Esophagus muscularis mucosa (tissue), 4 donors: ENCODE measurements around the gene WWTR1. TPM values are rescaled to one million over a fixed set of nuclear protein-coding genes. Genes with fewer than 3 reads are reported as not detected.

Source experiments
- DNase-seq: peaks from one replicate; pipeline ENCODE4 v3.0.0-alpha.2; 2017; ENCODE audit errors: extremely low spot score
- H3K27ac ChIP-seq, 4 donors: fragments of 200-600 bp; sonication (generic); replicated peaks in 1 of 4; 1 replicate in 3 of 4; 2 replicates in 1 of 4; pipeline ENCODE4 v1.5.1; 2016 to 2019; ENCODE audit warnings: mild to moderate bottlenecking in 1 of 4
- H3K27me3 ChIP-seq, 4 donors: fragments of 200-600 bp; sonication (generic); one replicate each; pipeline versions ENCODE4 v1.5.1 to v1.6.0; 2016 to 2019
- H3K36me3 ChIP-seq, 4 donors: fragments of 200-600 bp; sonication (generic); one replicate each; pipeline ENCODE4 v1.5.1; 2016 to 2019
- H3K4me1 ChIP-seq, 4 donors: fragments of 200-600 bp; sonication (generic); one replicate each; pipeline ENCODE4 v1.5.1; 2016 to 2019
- H3K4me3 ChIP-seq, 4 donors: fragments of 200-600 bp; sonication (generic); 1 replicate in 2 of 4; 2 replicates in 2 of 4; pipeline ENCODE4 v1.5.1; 2016 to 2019; ENCODE audit warnings: mild to moderate bottlenecking in 4 of 4, moderate library complexity in 1 of 4
- H3K9me3 ChIP-seq, 4 donors: fragments of 200-600 bp; sonication (generic); 1 replicate in 3 of 4; 2 replicates in 1 of 4; pipeline ENCODE4 v1.5.1; 2016 to 2019
- EP300 ChIP-seq: sonication (generic); formaldehyde crosslinking; IDR thresholded peaks from one replicate; pipeline ENCODE4 v1.6.1; 2017; ENCODE audit warnings: antibody characterized with exemption
- POLR2A ChIP-seq: fragments of 450-650 bp; IDR thresholded peaks from one replicate; pipeline ENCODE4 v1.6.1; 2017; ENCODE audit warnings: antibody characterized with exemption, moderate library complexity, mild to moderate bottlenecking, low read depth
- POLR2AphosphoS5 ChIP-seq, 2 donors: sonication (generic); formaldehyde crosslinking; IDR thresholded peaks; one replicate each; pipeline ENCODE4 v1.6.1; 2017; ENCODE audit warnings: antibody characterized with exemption in 2 of 2
- WGBS: methylation state at CpG from one replicate; pipeline ENCODE4 v1.1.5; 2018; 5-methylcytosine and 5-hydroxymethylcytosine counted together
- intact Hi-C: fragments of 100-400 bp; cut with DNase I; formaldehyde crosslinking; loops from one replicate; pipeline ENCODE4 v1.15.1; 2023
- total RNA-seq, 4 donors: library from RNA; depleted of rRNA; stranded (reverse); fragments of >200 nt; gene quantifications; one replicate each; pipeline versions ENCODE4 v1.1.0 to v1.2.1, GENCODE V29; 2016
- TF ChIP-seq, protein P1 (sequence below), 3 experiments: fragments of 200-600 bp in 2 of 3; fragments of 450-650 bp in 1 of 3; sonication (generic) in 2 of 3; IDR thresholded peaks; one replicate each; pipeline ENCODE4 v1.5.1; 2017 to 2019; ENCODE audit warnings: antibody characterized with exemption in 3 of 3, mild to moderate bottlenecking in 2 of 3, moderate library complexity in 1 of 3

WWTR1 gene
- total RNA-seq, 4 donors from 2014 or later: 346 to 535 (median 463) TPM

DNA sequence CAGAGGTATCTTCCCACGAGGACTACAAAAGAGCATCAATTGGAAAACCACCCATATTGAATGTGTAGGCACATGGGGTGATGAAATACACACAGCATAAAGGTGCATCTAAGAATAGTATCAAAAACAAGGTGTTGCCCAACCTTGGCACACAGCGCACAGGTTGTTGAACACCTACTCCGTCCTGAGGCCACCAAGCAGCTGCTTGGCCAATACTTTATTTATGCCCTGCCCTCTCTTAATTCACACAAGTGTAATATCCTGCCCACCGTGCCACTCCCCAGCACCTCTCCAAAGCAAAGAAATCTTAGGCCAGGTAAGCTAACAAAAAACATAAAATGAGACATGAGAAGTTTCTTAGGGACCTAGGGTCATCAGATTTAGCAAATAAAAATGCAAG is 31.2 kb downstream of the WWTR1 start:
- peak overlapping the region in 1 of 4 donors; percentile 1 for H3K27ac ChIP-seq
- H3K27me3 ChIP-seq: no peaks in the 10 kb centered on the region
- 89% methylated on average over 4 of the region's 4 CpGs for WGBS
- intact Hi-C loops: no loop called here
- no peak for TF ChIP-seq POLR2A
- H3K36me3 ChIP-seq: peaks cover 0 to 2% (median 0%) of the 10 kb centered on the region in 4 donors
- DNase-seq: no peak
- H3K4me3 ChIP-seq: no peak overlapping the region
- no peaks in the 10 kb centered on the region for H3K9me3 ChIP-seq
- peaks cover 18 to 90% (median 84%) of the 10 kb centered on the region in 4 donors for H3K4me1 ChIP-seq

DNA sequence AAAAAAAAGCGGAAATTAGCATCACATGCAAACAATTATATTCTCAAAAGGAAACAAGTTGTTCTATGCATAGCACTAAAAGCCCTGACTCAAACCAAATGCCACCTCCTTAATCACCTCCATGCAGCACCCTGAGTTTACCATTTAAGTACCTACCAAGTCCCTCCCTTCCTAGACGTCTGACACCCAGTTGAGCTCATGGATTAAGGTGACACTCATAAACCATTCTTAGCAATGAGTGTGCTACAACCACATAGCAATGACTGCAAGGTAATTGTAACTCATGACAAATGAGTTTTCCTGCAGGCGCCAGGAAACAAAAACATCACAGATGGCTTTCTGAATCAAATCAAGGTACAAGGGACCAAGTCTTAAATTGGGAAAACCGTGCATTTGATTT is 32.0 kb downstream of the WWTR1 start:
- peaks cover 25 to 90% (median 84%) of the 10 kb centered on the region in 4 donors for H3K4me1 ChIP-seq
- intact Hi-C loops: no loop called here

DNA sequence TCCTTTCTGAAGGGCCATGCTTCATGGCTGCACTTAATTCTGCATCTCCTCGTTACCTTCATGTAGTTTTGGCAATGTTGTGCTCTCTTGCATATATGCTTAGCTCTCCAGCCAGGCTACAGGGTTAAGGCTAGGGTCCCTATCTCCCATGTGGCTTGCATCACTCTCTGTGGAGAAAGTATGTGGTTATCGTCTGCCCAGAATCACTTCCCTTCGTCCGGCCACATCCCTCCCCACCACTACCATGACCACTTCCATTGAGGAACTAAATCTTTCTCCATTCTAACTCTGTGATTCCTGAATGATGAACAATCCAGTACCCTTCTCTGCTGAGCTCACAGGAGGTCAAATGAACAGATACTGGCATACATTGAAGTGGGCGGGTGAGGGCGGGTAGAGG is 34.0 kb downstream of the WWTR1 start:
- Histone ChIP-seq H3K4me1 (peaks cover 42 to 90% (median 85%) of the 10 kb centered on the region in 4 donors), H3K9me3 (no peaks in the 10 kb centered on the region), H3K27ac (no peak overlapping the region), H3K36me3 (peaks cover 0 to 2% (median 0%) of the 10 kb centered on the region in 4 donors), H3K27me3 (no peaks in the 10 kb centered on the region), H3K4me3 (no peak overlapping the region)
- no peak for DNase-seq
- intact Hi-C loops: no loop called here
- TF ChIP-seq, protein P1, sequence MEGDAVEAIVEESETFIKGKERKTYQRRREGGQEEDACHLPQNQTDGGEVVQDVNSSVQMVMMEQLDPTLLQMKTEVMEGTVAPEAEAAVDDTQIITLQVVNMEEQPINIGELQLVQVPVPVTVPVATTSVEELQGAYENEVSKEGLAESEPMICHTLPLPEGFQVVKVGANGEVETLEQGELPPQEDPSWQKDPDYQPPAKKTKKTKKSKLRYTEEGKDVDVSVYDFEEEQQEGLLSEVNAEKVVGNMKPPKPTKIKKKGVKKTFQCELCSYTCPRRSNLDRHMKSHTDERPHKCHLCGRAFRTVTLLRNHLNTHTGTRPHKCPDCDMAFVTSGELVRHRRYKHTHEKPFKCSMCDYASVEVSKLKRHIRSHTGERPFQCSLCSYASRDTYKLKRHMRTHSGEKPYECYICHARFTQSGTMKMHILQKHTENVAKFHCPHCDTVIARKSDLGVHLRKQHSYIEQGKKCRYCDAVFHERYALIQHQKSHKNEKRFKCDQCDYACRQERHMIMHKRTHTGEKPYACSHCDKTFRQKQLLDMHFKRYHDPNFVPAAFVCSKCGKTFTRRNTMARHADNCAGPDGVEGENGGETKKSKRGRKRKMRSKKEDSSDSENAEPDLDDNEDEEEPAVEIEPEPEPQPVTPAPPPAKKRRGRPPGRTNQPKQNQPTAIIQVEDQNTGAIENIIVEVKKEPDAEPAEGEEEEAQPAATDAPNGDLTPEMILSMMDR (IDR thresholded peaks at IDR 0.05): no peak
- TF ChIP-seq EP300: no peak
- 72% methylated on average over 6 of the region's 6 CpGs for WGBS

More for the DNA sequence above, 32.0 kb downstream of the WWTR1 start:
- Histone ChIP-seq H3K4me3 (no peak overlapping the region), H3K27ac (peak overlapping the region in 1 of 4 donors; percentile 1), H3K27me3 (no peaks in the 10 kb centered on the region), H3K36me3 (peaks cover 0 to 2% (median 0%) of the 10 kb centered on the region in 4 donors), H3K9me3 (no peaks in the 10 kb centered on the region)
- 64% methylated on average over 4 of the region's 4 CpGs for WGBS
- TF ChIP-seq POLR2A: no peak
- TF ChIP-seq POLR2AphosphoS5 (IDR thresholded peaks at IDR 0.05): no peak
- TF ChIP-seq, protein P1 (IDR thresholded peaks at IDR 0.05): no peak
- no peak for TF ChIP-seq EP300
- no peak for DNase-seq

DNA sequence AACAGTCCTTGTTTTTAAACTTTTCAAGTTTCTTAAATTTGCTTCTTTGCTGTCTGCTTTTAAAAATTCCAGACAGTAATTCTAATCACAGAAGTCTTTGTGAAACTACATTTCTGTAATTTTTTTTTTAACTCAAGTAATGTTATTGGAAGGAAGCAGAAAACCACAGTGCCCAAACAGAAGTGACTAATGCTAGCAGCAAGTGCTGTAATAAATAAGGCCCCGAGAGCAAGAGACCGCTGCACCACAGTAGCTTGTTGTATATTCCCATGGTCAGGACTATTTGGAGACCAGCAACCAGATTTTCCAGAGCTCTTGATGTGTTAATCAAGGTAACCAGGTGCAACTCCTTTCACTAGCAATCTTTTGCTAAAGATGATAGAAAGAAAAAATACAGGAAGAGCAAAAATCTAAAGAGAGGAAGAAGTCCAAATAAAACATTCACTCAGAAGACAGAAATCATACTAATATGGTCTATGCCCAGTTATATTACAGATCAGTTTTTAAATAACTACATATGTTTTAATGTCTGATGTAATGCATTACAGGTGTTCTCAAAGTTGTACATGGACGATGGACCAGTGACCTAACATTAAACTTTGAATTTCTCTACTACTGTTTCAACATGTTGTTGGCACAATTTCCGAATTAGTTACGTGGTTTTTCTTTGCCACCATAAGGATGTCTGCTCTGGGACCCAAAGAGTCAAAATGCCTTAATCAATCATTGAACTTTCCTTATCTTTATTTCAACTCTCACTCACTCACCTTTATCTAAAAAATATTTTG is 36.4 kb downstream of the WWTR1 start:
- Histone ChIP-seq H3K27me3 (no peaks in the 10 kb centered on the region), H3K36me3 (no peaks in the 10 kb centered on the region), H3K9me3 (no peaks in the 10 kb centered on the region), H3K4me1 (peaks cover 62 to 93% (median 87%) of the 10 kb centered on the region in 4 donors), H3K4me3 (no peak overlapping the region), H3K27ac (peak overlapping the region in 2 of 4 donors; percentile 8 to 27)
- intact Hi-C loops: no loop called here
- TF ChIP-seq, protein P1 (IDR thresholded peaks at IDR 0.05): no peak
- no peak for TF ChIP-seq POLR2A
- no peak for TF ChIP-seq EP300
- no peak for TF ChIP-seq POLR2AphosphoS5 (IDR thresholded peaks at IDR 0.05)
- DNase-seq: no peak
- 54% methylated on average over 5 of the region's 5 CpGs for WGBS

DNA sequence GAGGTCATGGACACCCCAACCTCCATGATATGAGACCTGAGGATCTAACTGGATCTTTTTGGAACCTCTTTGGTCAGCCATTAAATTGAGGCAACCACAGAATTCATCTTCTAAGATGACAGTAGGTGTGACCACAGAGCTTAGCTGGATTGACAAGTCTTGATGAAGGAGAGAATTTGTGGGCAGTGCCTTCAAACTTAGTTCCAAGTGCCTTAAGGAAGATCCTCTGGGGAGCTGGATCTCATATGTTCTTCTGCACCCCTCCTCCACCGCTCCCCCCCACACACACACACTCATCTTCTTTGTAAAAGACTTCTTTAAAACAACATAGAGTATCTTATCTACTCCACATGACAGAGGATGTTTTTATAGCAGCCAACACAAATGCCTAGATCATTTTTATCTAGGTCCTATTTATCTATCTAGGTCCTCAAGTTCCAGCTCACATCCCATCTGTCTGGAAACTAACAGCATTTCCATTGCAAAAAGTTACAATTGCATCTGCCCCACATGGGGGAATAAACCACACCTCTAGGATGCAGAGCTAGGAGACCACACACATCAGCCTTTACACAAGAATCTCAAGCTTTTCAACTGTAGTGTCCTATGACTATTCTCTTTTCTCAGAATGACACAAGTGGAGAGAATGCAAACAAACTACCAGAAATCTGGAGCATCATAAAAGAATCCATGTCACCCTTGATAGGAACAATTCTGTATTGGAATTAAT is 37.4 kb downstream of the WWTR1 start:
- DNase-seq: no peak
- peak overlapping the region in 2 of 4 donors; percentile 8 to 27 for H3K27ac ChIP-seq
- no peak overlapping the region for H3K4me3 ChIP-seq
- no peaks in the 10 kb centered on the region for H3K27me3 ChIP-seq
- 85% methylated on average over 1 of the region's 1 CpG for WGBS
- intact Hi-C loops: no loop called here
- TF ChIP-seq, protein P1 (IDR thresholded peaks at IDR 0.05): no peak
- no peak for TF ChIP-seq POLR2AphosphoS5 (IDR thresholded peaks at IDR 0.05)
- no peak for TF ChIP-seq POLR2A
- TF ChIP-seq EP300: no peak
- H3K9me3 ChIP-seq: no peaks in the 10 kb centered on the region
- no peaks in the 10 kb centered on the region for H3K36me3 ChIP-seq
- peaks cover 58 to 93% (median 86%) of the 10 kb centered on the region in 4 donors for H3K4me1 ChIP-seq
